RWPE1 (cell line): Measurements from ENCODE around the gene DPH5.

ENCODE experiments used
- CTCF ChIA-PET: fragments of 350-600 bp; sonication (Branson Sonifier 250); formaldehyde crosslinking; extraction: SDS; loops from one replicate; lab custom pipeline; 2021; lab: Yijun Ruan, JAX
- POLR2A ChIA-PET: fragments of 400-600 bp; formaldehyde crosslinking; extraction: SDS; loops from one replicate; lab custom pipeline; 2020; ENCODE audit warnings: antibody characterized with exemption; ENCODE audit not compliant: low non-redundant PET; lab: Yijun Ruan, JAX
- DNase-seq: peaks from one replicate; pipeline ENCODE4 v3.0.0; 2012; ENCODE audit warnings: low spot score
- H3K27ac ChIP-seq: fragments of 450-650 bp; 2 replicates; pipeline ENCODE4 v1.5.1; 2017
- CTCF ChIP-seq: fragments of 450-650 bp; conservative IDR thresholded peaks from 2 replicates; pipeline ENCODE4 v1.5.1; 2017; ENCODE audit warnings: low read depth, mild to moderate bottlenecking

DPH5 gene

GRCh38 chr1:101004061-101004460 is 21.5 kb downstream of the DPH5 start:
- DNase-seq: peak; percentile 31
- CTCF ChIA-PET: interaction anchor here (0.6 kb wide), 1 partner anchor 178 kb away, joined by 3 read pairs; no protein-coding TSS in a partner anchor
- POLR2A ChIA-PET: no interaction called here
- TF ChIP-seq CTCF: no peak
- no peak overlapping the region for H3K27ac ChIP-seq

GRCh38 chr1:101003012-101003650 is 22.5 kb downstream of the DPH5 start:
- no peak for TF ChIP-seq CTCF
- CTCF ChIA-PET: interaction anchor here (0.8 kb wide), 1 partner anchor 1514 kb away, joined by 3 read pairs; no protein-coding TSS in a partner anchor
- no peak overlapping the region for H3K27ac ChIP-seq
- POLR2A ChIA-PET: no interaction called here
- DNase-seq: no peak

- CTCF ChIA-PET: interaction anchor here (0.8 kb wide), 1 partner anchor 1515 kb away, joined by 3 read pairs; no protein-coding TSS in a partner anchor
- peak; percentile 50 for DNase-seq
- no peak for TF ChIP-seq CTCF
- no peak overlapping the region for H3K27ac ChIP-seq
- POLR2A ChIA-PET: no interaction called here
Observed at GRCh38 chr1:101002551-101002950, 23.0 kb downstream of the DPH5 start.

GRCh38 chr1:101000131-101000873 is 25.3 kb downstream of the DPH5 start:
- ChIA-PET POLR2A (no interaction called here), CTCF (interaction anchor here (0.6 kb wide), 2 partner anchors 263 to 1738 kb away, joined by 3 read pairs; no protein-coding TSS in a partner anchor)
- no peak for DNase-seq

GRCh38 chr1:100998426-100998825 is 27.2 kb downstream of the DPH5 start:
- CTCF ChIA-PET: no interaction called here
- POLR2A ChIA-PET: no interaction called here
- no peak for TF ChIP-seq CTCF
- no peak for DNase-seq
- no peak overlapping the region for H3K27ac ChIP-seq

More at GRCh38 chr1:101000131-101000873, 25.3 kb downstream of the DPH5 start:
- H3K27ac ChIP-seq: no peak overlapping the region
- TF ChIP-seq CTCF: no peak

GRCh38 chr1:100995198-100995988 is 30.2 kb downstream of the DPH5 start:
- TF ChIP-seq CTCF: no peak
- no peak overlapping the region for H3K27ac ChIP-seq
- no peak for DNase-seq
- POLR2A ChIA-PET: no interaction called here
- CTCF ChIA-PET: interaction anchor here (0.6 kb wide), 1 partner anchor 253 kb away, joined by 4 read pairs; no protein-coding TSS in a partner anchor
